KOPT-K1 (cell line): Measurements from ENCODE around the gene DEFB131B.
A peak's percentile ranks its signal among the peaks of the same experiment; 100 is the strongest.
"Not testable (repeated sequence)": the region's sequence is repeated elsewhere in the genome, so short reads cannot be mapped to it uniquely, and the experiment has no call there.

ENCODE experiments used
- H3K27ac ChIP-seq: fragments of 200-600 bp; sonication (generic); 2 replicates; pipeline ENCODE4 v1.5.1; 2016; ENCODE audit warnings: antibody characterized with exemption, mild to moderate bottlenecking, low read depth, low read length; ENCODE audit not compliant: poor library complexity, severe bottlenecking
- H3K36me3 ChIP-seq: fragments of 200-600 bp; sonication (generic); 2 replicates; pipeline ENCODE4 v1.5.1; 2017; ENCODE audit warnings: antibody characterized with exemption, mild to moderate bottlenecking, low read length, moderate library complexity; ENCODE audit not compliant: insufficient read depth
- H3K9me3 ChIP-seq: fragments of 200-600 bp; sonication (generic); 2 replicates; pipeline ENCODE4 v1.5.1; 2017; ENCODE audit warnings: antibody characterized with exemption, low read length, mild to moderate bottlenecking; ENCODE audit not compliant: insufficient read depth, poor library complexity, severe bottlenecking

The DEFB131B gene

DNA sequence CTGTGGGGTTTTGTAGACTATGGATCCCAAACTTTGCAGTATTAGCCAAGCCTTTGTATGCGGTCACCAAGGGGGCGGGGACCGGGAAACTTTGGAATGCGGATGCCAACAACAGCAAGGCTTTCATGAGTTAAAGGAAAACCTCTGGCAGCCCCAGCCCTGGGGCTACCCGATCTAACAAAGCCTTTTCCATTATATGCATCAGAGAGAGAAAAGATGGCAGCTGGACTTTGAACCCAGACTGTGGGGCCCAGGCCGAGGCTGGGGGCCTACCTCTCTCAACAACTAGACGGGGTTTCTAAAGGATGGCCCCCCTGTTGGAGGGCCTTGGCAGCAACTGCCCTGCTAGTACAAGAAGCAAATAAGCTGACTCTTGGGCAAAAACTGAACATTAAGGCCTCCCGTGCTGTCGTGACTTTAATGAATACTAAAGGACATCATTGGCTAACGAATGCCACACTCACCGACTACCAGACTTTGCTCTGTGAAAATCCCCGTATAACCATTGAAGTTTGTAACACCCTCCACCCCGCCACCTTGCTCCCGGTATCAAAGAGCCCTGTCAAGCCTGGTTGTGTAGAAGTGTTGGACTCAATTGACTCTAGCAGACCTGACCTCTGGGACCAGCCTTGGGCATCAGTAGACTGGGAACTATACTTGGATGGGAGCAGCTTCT is 10.2 kb downstream of the DEFB131B start:
- H3K27ac ChIP-seq, H3K36me3 ChIP-seq, H3K9me3 ChIP-seq: not testable (repeated sequence)

GRCh38 chr11:71889181-71889872 is 11.1 kb downstream of the DEFB131B start:
- H3K9me3 ChIP-seq, H3K27ac ChIP-seq, H3K36me3 ChIP-seq: not testable (repeated sequence)

GRCh38 chr11:71895961-71896360 is 17.7 kb downstream of the DEFB131B start:
- no peaks in the 10 kb centered on the region for H3K36me3 ChIP-seq
- no peak overlapping the region for H3K27ac ChIP-seq
- no peaks in the 10 kb centered on the region for H3K9me3 ChIP-seq

DNA sequence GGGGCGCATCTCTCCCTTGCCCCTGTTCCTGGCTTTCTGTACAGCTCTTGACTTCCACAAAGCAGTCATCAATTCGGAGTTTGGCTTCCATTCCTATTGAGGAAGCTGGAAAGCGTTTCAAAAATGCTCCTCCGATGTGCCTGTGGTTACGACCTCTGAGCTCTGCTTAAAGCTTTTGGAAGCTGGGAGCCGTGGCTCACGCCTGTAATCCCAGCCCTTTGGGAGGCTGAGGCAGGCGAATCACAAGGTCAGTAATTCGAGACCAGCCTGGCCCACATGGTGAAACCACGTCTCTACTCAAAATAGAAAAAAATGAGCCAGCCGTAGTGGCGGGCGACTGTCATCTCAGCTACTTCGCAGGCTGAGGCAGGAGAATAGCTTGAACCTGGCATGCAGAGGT is 22.9 kb downstream of the DEFB131B start:
- H3K36me3 ChIP-seq, H3K9me3 ChIP-seq, H3K27ac ChIP-seq: not testable (repeated sequence)

DNA sequence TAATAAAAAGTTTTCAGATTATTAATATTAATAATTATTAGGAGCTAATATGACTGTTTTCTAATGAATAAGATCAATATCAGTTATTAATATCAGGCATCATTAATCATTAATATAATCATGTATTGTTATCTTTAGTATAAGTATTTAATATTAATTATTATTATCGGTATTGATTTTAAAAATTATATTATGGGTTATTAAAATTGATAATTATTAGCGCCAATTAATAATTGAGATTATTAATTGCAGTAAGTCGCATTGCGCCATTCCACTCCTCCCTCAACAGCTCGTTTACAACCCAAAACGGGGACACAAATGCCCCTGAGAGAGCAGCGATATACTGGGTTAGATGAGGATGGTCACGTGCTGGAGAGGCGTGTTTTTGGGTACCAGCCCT is 30.0 kb downstream of the DEFB131B start:
- Histone ChIP-seq H3K27ac (no peak overlapping the region), H3K36me3 (peaks cover 17% of the 10 kb centered on the region; the same call in 1 of the 2 replicates), H3K9me3 (no peaks in the 10 kb centered on the region)

GRCh38 chr11:71910775-71911174 is 32.5 kb downstream of the DEFB131B start:
- not testable (repeated sequence) for H3K27ac ChIP-seq, H3K9me3 ChIP-seq
- peaks cover 41% of the 10 kb centered on the region for H3K36me3 ChIP-seq

DNA sequence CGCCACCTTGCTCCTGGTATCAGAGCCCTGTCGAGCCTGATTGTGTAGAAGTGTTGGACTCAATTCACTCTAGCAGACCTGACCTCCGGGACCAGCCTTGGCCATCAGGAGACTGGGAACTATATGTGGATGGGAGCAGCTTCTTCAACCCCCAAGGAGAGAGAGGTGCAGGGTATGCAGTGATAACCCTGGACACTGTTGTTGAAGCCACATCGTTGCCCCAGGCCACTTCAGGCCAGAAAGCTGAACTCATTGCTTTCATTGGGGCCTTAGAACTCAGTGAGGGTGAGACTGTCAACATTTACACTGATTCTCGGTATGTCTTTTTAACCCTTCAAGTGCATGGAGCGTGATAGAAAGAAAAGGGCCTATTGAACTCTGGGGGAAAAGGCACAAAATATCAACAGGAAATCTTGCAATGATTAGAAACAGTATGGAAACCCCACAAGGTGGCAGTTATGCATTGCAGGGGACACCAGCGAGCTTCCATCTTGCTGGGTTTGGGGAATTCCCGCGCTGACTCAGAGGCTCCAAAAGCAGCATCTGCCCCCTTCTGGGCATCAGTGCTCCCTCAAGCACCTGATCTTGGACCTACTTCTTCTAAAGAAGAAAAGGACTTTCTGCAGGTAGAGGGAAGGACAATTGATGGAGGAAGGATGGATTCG is 33.2 kb downstream of the DEFB131B start:
- H3K36me3 ChIP-seq, result peaks cover 48% of the 10 kb centered on the region
- H3K9me3 ChIP-seq, H3K27ac ChIP-seq: not testable (repeated sequence)

DNA sequence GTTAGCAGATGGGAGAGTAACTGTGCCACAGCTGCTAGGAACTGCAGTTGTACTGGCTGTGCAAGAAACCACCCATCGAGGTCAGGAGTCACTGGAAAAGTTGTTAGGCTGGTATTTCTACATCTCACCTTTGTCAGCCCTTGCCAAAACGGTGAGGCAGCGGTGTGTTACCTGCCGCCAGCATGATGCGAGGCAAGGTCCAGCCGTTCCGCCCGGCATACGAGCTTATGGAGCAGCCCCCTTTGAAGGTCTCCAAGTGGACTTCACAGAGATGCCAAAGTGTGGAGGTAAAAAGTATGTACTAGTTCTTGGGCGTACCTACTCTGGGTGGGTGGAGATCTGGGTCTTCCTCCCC is 33.7 kb downstream of the DEFB131B start:
- H3K36me3 ChIP-seq, result peaks cover 51% of the 10 kb centered on the region
- H3K9me3 ChIP-seq, H3K27ac ChIP-seq: not testable (repeated sequence)

DNA sequence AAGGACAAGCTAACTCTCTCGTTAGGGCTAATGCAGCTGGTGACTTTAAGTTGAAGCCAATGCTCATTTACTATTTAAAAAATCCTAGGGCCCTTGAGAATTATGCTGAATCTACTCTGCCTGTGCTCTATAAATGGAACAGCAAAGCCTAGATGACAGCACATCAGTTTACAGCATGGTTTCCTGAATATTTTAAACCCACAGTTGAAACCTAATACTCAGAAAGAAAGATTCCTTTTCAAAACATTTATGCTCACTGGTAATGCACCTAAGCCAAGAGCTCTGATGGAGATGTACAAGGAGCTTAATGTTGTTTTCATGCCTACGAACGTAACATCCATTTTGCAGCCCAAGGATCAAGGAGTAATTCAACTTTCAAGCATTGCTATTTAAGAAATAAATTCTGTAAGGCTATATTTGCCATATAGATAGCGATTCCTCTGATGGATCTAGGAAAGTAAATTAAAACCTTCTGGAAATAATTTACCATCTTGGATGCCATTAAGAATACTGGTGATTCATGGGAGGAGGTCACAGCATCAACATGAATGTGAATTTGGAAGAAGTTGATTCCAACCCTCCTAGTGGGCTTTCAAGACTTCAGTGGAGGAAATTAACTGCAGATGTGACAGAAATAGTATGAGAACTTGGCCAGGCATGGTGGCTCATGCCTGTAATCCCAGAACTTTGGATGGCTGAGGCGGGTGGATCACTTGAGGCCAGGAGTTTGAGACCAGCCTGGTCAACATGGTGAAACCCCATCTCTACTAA is 35.7 kb downstream of the DEFB131B start:
- Histone ChIP-seq H3K27ac (no peak overlapping the region), H3K9me3 (no peaks in the 10 kb centered on the region), H3K36me3 (peaks cover 64% of the 10 kb centered on the region)

DNA sequence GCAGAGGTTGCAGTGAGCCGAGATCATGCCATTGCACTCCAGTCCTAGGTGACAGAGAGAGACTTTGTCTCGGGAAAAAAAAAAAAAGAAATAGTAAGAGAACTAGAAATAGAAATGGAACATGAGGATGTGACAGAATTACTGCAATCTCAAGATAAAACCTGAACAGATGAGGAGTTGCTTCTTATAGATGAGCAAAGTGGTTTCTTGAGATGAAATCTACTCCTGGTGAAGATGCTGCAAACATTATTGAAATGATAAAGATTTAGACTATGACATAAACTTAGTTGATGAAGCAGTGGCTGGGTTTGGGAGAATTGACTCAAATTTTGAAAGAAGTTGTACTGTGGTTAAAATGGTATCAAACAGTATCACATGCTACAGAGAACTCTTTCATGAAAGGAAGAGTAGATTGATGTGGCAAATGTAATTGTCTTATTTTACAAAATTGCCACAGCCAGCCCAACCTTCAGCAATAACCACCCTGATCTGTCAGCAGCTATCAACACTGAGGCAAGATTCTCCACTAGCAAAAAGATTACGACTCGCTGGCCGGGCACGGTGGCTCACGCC is 36.5 kb downstream of the DEFB131B start:
- Histone ChIP-seq H3K27ac (no peak overlapping the region), H3K9me3 (no peaks in the 10 kb centered on the region), H3K36me3 (peaks cover 64% of the 10 kb centered on the region)

DNA sequence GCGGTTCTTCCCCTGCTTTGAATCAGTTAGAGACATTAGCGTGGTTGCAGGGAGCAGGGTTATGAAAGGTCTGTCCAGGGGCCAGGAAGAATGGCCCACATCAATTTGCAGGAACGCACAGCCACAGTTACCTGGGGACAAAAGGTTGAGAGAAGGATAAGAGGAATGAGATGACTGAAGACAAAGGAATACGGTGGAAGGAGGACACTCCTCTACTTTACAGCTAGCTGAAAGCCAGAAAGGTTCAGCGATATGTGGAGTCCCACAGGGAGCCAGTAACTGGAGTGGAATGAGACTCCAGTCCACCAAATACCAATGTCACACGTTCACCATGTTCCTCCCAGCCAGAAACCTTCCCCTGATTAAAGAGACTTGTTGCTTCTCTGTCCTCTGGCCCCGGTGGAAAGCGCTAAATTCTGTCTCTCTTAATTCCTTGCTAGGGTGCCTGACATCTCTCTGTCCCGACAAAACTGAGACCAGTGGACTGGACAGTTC is 39.4 kb downstream of the DEFB131B start:
- Histone ChIP-seq H3K9me3 (no peaks in the 10 kb centered on the region), H3K27ac (no peak overlapping the region), H3K36me3 (peaks cover 63% of the 10 kb centered on the region)

DNA sequence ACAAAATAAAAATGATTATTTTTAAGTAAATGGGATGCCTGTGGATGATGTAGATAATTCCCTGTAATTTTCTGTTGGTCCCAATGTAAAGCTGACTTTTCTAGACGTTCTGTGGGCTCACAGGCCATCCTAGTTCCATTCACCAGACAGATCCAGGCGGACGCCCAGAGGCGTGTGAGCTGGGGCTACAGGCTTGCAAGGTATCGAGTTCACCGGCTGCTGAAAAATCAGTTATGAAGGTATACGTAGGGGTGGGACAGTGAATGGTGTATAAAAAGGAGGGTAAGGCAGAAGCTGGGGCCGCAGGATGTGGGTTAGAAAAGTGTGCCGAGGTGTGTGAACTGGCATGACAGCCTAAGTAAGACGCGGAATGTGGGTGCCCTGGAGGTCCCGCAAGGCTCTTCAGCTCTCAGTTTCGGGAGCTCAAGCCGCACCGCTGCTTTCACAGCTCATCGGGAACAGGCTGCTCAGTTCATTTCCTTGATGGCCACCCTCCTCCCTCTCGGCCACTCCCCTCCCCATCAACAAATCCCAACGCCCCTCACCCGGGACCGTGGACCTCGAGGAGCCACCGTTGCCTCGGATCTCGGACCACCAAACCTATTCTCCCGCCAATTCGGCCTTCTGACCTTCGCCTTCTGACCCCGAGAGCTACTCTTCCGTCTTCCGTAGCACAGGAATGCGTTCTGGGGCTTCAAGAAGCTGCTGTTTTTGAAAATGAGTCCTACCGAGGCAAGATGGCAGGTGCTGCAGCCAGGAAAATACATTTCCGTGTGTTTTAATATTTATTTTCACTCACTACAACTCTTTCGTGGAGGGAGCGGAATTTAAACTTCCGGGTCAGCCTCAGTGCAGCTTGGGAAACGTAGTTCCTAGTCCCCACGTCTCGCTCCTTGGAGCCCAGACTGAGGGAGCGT is 49.8 kb downstream of the DEFB131B start, which contains the start of gene XNDC1N:
XNDC1N (minus strand) TSS at position 775 of the 917 bp plus-strand sequence. CDS start 5,241 bp downstream, outside the sequence.
- Histone ChIP-seq H3K27ac (peak within 1 kb of the TSS; percentile 96), H3K9me3 (no peaks in the 10 kb centered on the region), H3K36me3 (peaks cover 12% of the 10 kb centered on the region)

GRCh38 chr11:71928737-71929443 is 50.6 kb downstream of the DEFB131B start, which contains the start of gene RNF121:
Gene RNF121, plus strand, starts transcription at chr11:71929046. Its CDS starts 16 bp downstream, at chr11:71929062.
- H3K27ac ChIP-seq, result peak within 1 kb of the TSS; percentile 96
- H3K36me3 ChIP-seq, result peaks cover 10% of the 10 kb centered on the region; the same call in 1 of the 2 replicates
- no peaks in the 10 kb centered on the region for H3K9me3 ChIP-seq
